Ascending aorta (tissue), 2 donors: Measurements from ENCODE around the gene CARMIL1. TPM values are rescaled to one million over a fixed set of nuclear protein-coding genes. Genes with fewer than 3 reads are reported as not detected.
A peak's percentile ranks its signal among the peaks of the same experiment; 100 is the strongest.
"Not testable (repeated sequence)": the region's sequence is repeated elsewhere in the genome, so short reads cannot be mapped to it uniquely, and the experiment has no call there.

Experiments
- DNase-seq, 2 donors: peaks; one replicate each; pipeline ENCODE4 v3.0.0-alpha.2; 2019; ENCODE audit warnings: low spot score in 2 of 2
- H3K27ac ChIP-seq, 2 donors: fragments of 200-600 bp; sonication (generic); one replicate each; pipeline ENCODE4 v1.5.1; 2016 to 2017; ENCODE audit warnings: mild to moderate bottlenecking in 1 of 2
- H3K27me3 ChIP-seq: fragments of 200-600 bp; sonication (generic); one replicate; pipeline ENCODE4 v1.5.1; 2017
- H3K36me3 ChIP-seq, 2 donors: fragments of 200-600 bp; sonication (generic); one replicate each; pipeline ENCODE4 v1.5.1; 2016
- H3K4me1 ChIP-seq, 2 donors: fragments of 200-600 bp; sonication (generic); one replicate each; pipeline ENCODE4 v1.5.1; 2016 to 2017; ENCODE audit warnings: mild to moderate bottlenecking in 1 of 2
- H3K4me3 ChIP-seq, 2 donors: fragments of 200-600 bp; sonication (generic); one replicate each; pipeline ENCODE4 v1.5.1; 2016 to 2017; ENCODE audit warnings: mild to moderate bottlenecking in 1 of 2
- H3K9me3 ChIP-seq, 2 donors: fragments of 200-600 bp; sonication (generic); one replicate each; pipeline ENCODE4 v1.5.1; 2016
- intact Hi-C: fragments of 100-400 bp; cut with DNase I; formaldehyde crosslinking; loops from one replicate; pipeline ENCODE4 v1.15.1; 2023
- total RNA-seq: library from RNA; depleted of rRNA; stranded (reverse); fragments of >200 nt; gene quantifications from one replicate; pipeline ENCODE4 v1.1.0, GENCODE V29; 2016
- TF ChIP-seq, protein P1 (sequence below), 3 experiments: fragments of 200-600 bp in 2 of 3; fragments of 450-650 bp in 1 of 3; sonication (generic) in 2 of 3; IDR thresholded peaks; one replicate each; pipeline ENCODE4 v1.5.1; 2016 to 2019; ENCODE audit warnings: antibody characterized with exemption in 3 of 3, mild to moderate bottlenecking in 1 of 3, moderate library complexity in 1 of 3

The CARMIL1 gene
- total RNA-seq, 1 donor from 2014 or later, result 16.1 TPM

DNA sequence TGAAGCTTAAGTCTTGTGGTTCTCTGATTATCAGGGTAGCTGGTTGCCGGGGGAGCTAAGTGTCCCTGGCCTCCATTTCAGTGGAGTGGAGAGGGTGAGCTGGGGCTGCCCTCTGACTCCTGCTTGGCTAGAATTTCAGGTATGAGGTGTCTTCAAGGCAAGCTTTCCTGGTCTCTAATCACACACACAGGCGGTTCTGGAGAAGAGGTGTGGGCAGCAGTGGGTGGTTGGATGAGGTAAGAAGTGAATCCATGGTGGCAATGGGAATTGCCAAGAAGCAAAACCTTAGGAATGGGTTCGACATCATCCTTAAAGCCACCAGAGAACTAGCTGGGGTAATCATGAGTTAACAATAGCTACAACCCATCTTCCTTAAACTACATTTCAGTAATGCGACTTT is 157.6 kb downstream of the CARMIL1 start:
- Histone ChIP-seq H3K27me3 (no peaks in the 10 kb centered on the region), H3K27ac (no peak overlapping the region), H3K9me3 (no peaks in the 10 kb centered on the region), H3K4me1 (peaks cover 0 to 3% of the 10 kb centered on the region in 2 donors), H3K4me3 (no peak overlapping the region), H3K36me3 (peaks cover 0 to 17% of the 10 kb centered on the region in 2 donors)
- intact Hi-C loops, result loop anchor here (5.0 kb wide), 1 partner anchor 36 kb away; no protein-coding TSS in a partner anchor
- DNase-seq, result no peak
- TF ChIP-seq, protein P1, sequence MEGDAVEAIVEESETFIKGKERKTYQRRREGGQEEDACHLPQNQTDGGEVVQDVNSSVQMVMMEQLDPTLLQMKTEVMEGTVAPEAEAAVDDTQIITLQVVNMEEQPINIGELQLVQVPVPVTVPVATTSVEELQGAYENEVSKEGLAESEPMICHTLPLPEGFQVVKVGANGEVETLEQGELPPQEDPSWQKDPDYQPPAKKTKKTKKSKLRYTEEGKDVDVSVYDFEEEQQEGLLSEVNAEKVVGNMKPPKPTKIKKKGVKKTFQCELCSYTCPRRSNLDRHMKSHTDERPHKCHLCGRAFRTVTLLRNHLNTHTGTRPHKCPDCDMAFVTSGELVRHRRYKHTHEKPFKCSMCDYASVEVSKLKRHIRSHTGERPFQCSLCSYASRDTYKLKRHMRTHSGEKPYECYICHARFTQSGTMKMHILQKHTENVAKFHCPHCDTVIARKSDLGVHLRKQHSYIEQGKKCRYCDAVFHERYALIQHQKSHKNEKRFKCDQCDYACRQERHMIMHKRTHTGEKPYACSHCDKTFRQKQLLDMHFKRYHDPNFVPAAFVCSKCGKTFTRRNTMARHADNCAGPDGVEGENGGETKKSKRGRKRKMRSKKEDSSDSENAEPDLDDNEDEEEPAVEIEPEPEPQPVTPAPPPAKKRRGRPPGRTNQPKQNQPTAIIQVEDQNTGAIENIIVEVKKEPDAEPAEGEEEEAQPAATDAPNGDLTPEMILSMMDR (IDR thresholded peaks at IDR 0.05), result no peak

DNA sequence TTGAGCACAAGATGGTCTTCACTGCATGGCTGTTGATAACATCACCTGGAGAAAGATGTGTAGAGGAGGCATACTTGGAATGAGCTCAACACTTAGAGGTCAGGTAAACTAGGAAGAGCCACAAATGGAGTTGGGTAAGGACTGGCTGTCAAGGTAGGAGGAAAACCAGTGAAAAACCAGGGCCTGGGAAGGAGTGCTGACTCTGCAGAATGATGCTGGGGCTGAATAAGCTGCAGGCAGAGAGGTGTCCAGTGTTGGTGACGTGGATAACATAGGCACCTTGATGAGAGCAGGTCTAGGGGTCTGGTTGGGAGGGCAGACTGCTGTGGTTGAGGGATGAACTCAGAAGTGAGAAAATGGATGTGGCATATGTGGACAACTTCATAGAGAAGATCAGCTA is 160.2 kb downstream of the CARMIL1 start:
- Histone ChIP-seq H3K4me3 (no peak overlapping the region), H3K36me3 (peaks cover 0 to 17% of the 10 kb centered on the region in 2 donors), H3K27me3 (no peaks in the 10 kb centered on the region), H3K4me1 (peaks cover 0 to 4% of the 10 kb centered on the region in 2 donors), H3K9me3 (no peaks in the 10 kb centered on the region), H3K27ac (no peak overlapping the region)
- no peak for DNase-seq
- TF ChIP-seq, protein P1 (IDR thresholded peaks at IDR 0.05), result no peak
- intact Hi-C loops, result loop anchor here (5.0 kb wide), 1 partner anchor 33 kb away; no protein-coding TSS in a partner anchor

DNA sequence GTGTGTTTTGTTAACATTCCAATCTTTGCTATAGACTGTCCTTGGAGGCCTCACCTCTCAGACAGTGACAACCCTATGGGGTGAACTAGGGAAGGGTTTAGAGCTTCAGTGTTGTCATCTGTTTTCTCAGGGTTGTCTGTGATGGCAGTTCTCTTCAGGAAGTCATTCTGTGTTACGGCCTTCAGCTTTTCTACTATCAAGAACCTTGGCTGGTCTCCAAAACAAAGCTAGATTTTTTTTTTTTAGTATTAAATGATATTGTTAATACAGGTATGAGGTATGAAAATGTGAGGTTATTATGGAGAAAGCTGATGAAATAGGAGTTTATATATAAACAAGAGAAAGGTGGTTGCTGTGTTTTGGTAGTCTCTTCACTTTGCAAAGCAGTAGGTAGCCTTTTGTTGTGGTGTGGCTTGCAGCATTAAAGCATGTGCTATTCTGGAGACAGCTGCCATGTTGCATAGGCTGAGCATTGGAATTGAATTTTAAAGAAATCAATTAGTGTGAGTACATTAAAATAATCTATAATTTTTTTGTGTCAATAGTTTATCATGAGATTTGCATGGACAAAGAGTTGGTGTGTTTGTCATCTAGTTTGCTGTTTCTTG is 162.6 kb downstream of the CARMIL1 start:
- H3K9me3 ChIP-seq, result peaks cover 0 to 11% of the 10 kb centered on the region in 2 donors
- TF ChIP-seq, protein P1 (IDR thresholded peaks at IDR 0.05), result no peak
- no peak overlapping the region for H3K27ac ChIP-seq
- peaks cover 0 to 28% of the 10 kb centered on the region in 2 donors for H3K36me3 ChIP-seq
- no peak overlapping the region for H3K4me3 ChIP-seq
- H3K27me3 ChIP-seq, result no peaks in the 10 kb centered on the region
- intact Hi-C loops, result no loop called here
- DNase-seq, result no peak
- H3K4me1 ChIP-seq, result peaks cover 0 to 4% of the 10 kb centered on the region in 2 donors

DNA sequence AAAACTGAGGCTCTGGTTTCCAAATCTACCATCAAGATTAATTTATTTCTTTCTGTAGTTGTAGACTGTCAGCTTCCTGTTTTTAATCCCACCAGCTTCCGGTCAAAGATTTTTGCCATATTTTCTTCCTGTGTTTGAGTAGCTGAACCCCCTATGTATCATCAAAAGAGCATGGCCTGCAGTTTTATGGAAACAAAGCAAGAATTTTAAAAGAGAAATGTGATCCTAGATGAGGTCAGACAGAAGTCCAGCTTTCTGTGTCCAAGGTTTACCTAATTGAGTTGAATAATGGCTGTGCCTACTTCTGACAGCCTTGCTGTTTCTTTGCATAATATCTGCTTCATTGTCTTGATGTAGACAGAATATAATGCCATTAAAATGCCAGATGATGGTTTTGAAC is 163.7 kb downstream of the CARMIL1 start:
- TF ChIP-seq, protein P1 (IDR thresholded peaks at IDR 0.05), result no peak
- Histone ChIP-seq H3K27me3 (no peaks in the 10 kb centered on the region), H3K27ac (no peak overlapping the region), H3K4me1 (peaks cover 0 to 8% of the 10 kb centered on the region in 2 donors), H3K9me3 (peaks cover 0 to 11% of the 10 kb centered on the region in 2 donors), H3K4me3 (no peak overlapping the region), H3K36me3 (peaks cover 0 to 23% of the 10 kb centered on the region in 2 donors)
- no peak for DNase-seq
- intact Hi-C loops, result no loop called here

DNA sequence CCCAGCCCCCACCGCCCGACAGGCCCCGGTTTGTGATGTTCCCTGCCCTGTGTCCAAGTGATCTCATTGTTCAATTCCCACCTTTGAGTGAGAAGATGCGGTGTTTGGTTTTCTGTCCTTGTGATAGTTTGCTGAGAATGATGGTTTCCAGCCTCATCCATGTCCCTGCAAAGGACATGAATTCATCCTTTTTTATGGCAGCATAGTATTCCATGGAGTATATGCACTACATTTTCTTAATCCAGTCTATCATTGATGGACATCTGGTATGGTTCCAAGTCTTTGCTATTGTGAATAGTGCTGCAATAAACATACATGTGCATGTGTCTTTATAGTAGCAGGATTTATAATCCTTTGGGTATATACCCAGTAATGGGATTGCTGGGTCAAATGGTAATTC is 165.3 kb downstream of the CARMIL1 start:
- Histone ChIP-seq H3K36me3 (peaks cover 0 to 17% of the 10 kb centered on the region in 2 donors), H3K9me3 (peaks cover 0 to 11% of the 10 kb centered on the region in 2 donors)
- H3K4me3 ChIP-seq, DNase-seq, intact Hi-C loops, H3K27me3 ChIP-seq, H3K4me1 ChIP-seq, H3K27ac ChIP-seq: not testable (repeated sequence)

DNA sequence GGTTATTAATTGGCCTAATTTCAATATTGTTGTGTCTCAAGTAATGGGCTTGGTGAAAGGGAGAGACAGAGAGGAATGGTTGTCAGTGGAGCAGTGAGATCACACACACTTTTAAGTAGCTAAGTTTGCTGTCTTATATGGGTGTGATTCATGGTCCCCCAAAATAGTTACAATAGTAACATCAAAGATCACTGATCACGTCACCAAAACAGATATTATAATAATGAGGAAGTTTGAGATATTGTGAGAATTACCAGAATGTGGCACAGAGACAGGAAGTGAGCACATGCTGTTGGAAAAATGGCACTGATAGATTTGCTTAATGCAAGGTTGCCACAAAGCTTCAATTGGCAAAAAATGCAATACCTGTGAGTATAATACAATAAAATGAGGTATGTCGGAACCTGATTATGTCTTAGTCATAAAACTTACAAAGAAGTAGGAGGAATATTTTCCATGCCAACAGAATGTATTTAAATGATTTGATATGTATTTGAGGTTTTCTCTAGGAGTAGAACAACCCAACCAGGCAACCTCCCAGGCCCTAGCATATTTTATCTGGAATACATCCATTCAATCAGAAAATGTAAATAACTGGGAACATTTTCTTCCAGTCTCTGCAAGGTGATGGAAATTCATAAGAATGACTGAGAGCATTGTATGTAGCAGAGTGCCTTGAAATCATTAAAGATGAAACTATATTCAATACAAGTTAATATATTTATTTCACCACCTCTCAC is 167.8 kb downstream of the CARMIL1 start:
- Histone ChIP-seq H3K27me3 (no peaks in the 10 kb centered on the region), H3K27ac (peak overlapping the region in 1 of 2 donors; percentile 22), H3K4me1 (peaks cover 0 to 5% of the 10 kb centered on the region in 2 donors), H3K4me3 (no peak overlapping the region), H3K36me3 (peaks cover 0 to 21% of the 10 kb centered on the region in 2 donors), H3K9me3 (peaks cover 0 to 11% of the 10 kb centered on the region in 2 donors)
- TF ChIP-seq, protein P1 (IDR thresholded peaks at IDR 0.05), result no peak
- intact Hi-C loops, result no loop called here
- no peak for DNase-seq
